Stimulated activated CD8-positive, alpha-beta memory T cell treated with anti-CD3 and anti-CD28 coated beads, Interleukin-7, amount 100 ng/mL, for 4 hours (primary cell): Measurements from ENCODE around the gene OR1D5.
A peak's percentile ranks its signal among the peaks of the same experiment; 100 is the strongest.
"Not testable (repeated sequence)": the region's sequence is repeated elsewhere in the genome, so short reads cannot be mapped to it uniquely, and the experiment has no call there.

Source experiments
- DNase-seq, 2 donors: peaks; one replicate each; pipeline ENCODE4 v3.0.0-alpha.2; 2020; ENCODE audit warnings: low read depth in 2 of 2

OR1D5 gene

GRCh38 chr17:3063507-3063906, at the start of gene OR1D5:
OR1D5 (minus strand) TSS chr17:3063607; CDS start chr17:3063607, 0 bp downstream.
- not testable (repeated sequence) for DNase-seq

DNA sequence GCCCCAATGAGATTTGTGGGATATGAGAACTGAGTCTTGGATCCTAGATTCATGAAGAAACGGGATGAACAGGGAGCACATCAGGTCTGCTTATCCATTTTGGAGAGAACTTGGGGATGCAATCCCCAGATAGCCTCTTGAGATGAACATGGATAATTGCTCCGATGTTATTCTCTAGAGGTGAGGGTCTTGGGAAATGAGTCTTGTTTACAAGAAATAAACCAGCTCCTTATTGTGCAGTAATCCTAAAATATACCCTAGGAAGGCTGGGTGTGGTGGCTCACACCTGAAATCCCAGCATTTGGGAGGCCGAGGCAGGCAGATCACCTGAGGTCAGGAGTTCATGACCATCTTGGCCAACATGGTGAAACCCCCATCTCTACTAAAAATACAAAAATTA, 40.9 kb upstream of the OR1D5 start, which contains the start of gene OR1D2:
Gene OR1D2 (minus strand): TSS at position 101 of the 400 bp plus-strand sequence. CDS start 11,426 bp downstream, outside the sequence.
- DNase-seq, result no peak

GRCh38 chr17:3073850-3074249, 10.4 kb upstream of the OR1D5 start:
- not testable (repeated sequence) for DNase-seq

DNA sequence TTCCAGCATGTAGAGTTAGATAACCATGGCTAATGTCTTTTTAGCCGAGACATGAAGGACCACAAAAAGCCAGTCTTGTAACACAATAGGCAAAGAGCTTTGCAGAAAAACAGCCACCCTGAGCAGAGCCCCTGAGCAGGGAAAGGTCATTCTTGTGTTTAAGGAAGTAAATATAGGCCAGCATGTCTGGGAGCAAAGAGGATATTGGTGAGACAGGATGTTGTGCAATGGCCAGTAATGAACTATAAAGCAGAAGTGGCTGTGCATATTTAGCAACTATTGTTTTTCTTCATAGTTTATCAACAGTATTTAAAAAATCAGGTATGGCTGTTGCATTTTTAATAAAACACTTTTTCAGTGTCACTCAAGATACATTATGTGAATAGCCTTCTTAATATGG, 1.8 kb upstream of the OR1D5 start:
- not testable (repeated sequence) for DNase-seq

- DNase-seq, result not testable (repeated sequence)
These were observed 506 bp downstream of the OR1D5 start for GRCh38 chr17:3062824-3063377.

DNA sequence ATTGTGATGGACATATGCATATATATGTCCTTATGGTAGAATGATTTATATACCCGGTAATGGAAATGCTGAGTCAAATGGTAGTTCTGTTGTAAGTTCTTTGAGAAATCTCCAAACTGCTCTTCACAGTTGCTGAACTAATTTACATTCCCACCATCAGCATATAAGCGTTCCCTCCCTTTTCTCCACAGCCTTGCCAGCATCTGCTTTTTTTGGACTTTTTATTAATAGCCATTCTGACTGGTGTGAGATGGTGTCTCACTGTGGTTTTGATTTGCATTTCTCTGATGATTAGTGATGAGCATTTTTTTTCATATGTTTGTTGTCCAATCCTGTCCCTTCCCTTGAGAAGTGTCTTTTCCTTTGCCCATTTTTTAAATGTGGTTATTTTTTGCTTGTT, 8.5 kb downstream of the OR1D5 start:
- not testable (repeated sequence) for DNase-seq

DNA sequence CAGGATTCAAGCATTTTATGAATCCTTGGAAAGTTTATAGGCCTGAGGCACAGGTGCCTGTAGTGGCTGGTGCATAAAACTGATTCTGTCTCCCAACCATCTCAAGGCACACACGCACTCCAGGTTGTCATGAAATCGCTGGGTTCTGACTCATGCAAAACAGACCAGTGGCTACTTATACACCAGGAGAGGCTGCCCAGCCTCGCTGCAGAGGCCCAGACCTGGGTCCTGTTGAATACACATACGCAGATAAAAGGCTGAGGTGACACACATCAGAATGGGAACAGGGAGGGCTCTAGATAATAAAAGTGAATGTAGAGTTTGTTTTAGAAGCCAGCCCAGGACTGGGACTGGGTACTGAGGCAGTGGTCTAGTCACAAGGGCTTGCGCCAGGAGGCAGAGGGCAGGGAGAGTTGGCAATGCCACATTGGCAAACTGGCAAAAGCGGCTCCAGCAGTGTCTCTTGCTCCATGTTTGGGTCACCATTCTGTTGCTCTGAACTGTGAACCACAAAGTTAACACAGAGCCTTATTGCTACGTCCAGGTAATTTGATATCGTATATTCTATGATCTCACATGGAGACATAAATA, 13.6 kb downstream of the OR1D5 start:
- no peak for DNase-seq

DNA sequence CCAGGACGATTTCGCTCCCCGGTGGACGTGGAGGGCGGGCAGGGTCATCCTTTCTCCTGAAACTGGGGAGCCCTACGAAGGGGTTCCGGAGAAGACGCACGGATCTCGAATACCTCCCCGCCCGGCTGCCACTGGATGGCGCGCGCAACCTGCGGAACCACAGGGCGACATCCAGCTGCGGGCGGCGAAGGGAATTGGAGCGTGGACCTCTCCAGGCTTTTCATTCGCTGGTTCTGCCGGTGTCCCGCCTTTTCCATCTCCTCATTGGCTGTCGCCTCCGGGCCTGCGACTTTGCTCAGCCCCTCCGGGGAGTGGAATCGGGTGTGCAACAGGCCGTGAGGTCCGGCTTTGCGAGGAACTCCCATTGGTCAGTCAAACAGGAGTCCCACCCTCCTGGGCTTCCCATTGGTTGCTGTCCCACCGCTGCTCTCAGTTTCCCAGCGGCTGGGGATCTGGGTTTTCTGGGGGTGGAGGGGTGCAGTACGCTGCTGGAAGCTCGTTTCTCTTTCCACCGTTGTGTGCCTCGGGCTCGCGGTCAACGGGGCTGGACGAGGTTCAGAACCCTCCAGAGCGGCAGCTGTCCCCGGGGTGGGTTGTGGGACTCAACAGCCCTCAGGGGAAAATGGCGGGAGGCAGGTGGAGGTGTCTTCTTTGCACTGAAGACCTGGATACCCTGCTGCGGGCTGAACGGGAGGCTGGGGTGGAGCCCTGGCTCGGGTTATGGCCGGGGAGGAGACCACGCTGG, 14.5 kb downstream of the OR1D5 start:
- peak; percentile 87 to 88 for DNase-seq

GRCh38 chr17:3046753-3047152, 16.7 kb downstream of the OR1D5 start:
- no peak for DNase-seq

GRCh38 chr17:3043737-3044365, 19.6 kb downstream of the OR1D5 start:
- DNase-seq, result no peak

DNA sequence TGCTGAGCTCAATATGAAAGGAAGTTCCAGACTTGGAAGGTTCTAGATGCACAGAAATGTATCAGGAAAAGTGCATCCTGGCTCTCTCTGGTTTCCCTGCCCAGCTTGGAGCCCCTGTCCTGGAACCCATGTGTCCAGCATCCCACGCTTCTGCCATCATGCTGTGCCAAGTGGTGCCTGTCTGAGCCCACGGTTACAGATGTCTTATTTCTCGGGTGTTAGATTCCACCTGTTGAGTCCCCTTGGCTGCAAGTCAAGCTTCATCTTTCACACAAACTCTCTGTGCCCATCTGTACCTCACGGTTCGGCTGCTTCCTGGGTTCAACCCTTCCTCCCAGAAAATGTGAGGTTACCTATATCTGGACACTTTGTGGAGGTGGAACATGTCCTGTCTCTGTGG, 22.5 kb downstream of the OR1D5 start:
- DNase-seq, result no peak

DNA sequence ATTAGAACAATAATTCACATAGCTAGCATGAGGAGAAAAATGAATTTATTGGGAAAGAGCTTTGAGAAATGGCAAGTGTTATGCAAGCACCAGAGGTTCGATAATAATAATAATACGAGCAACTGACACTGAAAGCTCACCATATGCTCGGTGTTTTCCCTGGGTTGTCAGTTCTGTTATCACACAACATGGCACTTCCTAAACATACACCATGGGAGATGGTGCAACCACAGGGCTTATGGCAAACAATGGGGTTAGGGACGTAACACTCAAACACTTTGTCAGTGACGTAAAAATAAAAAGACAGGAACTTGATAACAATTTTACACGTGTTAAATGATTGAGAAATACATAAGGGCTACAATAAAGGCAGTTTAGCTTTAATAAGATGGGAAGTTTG, 23.7 kb downstream of the OR1D5 start:
- DNase-seq, result no peak

GRCh38 chr17:3038941-3039340, 24.5 kb downstream of the OR1D5 start:
- DNase-seq, result no peak

DNA sequence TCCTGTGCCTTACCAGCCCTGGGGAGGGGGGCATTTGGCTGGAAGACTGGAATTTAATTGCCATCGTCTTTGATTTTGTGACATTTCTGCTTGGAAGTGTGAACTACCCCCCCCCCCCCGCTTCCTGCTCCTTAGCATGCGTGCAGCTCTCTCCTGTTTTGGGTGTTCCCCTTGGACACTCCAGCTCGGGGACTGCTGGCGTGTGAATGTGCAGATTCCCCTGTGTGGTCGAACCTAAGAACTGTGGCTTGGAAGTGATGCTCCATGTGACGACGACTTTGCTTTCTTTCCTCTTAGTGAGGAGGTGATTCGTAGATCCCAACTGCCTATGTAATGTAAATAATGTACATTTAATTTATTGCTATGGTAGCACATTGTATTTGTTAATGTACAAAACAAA, 26.1 kb downstream of the OR1D5 start:
- no peak for DNase-seq

- no peak for DNase-seq
These were observed 26.6 kb downstream of the OR1D5 start for GRCh38 chr17:3036800-3037199.

DNA sequence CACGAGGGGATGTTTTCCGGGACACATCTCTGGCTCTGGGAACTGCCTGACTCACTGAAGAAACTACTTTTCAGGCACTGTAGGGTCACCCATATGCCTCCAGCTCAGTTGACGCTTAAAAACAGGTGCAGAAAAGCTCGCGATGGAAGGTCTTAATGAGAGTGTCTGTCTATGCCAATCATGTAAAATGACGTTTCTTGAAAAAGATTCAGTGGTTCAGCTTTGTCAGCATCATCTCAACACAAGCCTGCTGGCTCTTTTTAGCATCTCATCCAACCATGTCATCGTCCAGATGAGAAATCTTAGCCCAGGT, 27.5 kb downstream of the OR1D5 start:
- no peak for DNase-seq

DNA sequence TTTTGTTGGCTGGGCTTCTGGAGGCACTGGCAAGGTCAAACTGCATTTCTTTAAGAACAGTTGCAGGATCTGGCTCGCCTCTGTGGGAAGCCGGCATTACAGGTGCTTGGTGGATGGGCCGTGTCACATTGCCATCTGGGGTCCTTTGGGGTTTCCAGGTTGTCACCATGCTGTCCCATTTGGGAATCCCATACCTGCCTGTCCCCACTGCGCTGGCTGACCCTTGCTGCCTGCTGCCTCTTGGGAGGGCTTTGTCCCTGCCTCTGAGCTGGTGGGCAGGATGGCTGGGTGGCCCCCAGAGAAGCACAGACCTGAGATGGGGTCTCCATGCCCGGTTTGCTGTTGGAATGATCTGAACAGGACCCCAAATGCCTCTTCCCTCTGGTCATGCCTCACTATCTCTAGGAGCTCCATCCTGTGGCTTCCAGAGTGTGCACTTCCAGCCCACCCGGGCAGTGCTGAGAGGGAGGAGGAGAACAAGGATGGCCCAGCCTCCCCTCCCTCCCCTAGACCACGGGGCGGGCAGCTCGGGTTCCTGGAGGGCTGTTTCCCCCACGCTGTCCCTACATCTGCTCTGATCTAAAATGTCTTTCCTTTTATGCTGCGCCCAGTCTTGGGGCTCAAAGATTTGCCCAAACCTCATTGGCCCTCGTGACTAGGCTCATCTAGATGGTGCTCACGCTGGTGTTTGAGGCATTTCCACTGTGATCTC, 28.0 kb downstream of the OR1D5 start:
- DNase-seq, result no peak

DNA sequence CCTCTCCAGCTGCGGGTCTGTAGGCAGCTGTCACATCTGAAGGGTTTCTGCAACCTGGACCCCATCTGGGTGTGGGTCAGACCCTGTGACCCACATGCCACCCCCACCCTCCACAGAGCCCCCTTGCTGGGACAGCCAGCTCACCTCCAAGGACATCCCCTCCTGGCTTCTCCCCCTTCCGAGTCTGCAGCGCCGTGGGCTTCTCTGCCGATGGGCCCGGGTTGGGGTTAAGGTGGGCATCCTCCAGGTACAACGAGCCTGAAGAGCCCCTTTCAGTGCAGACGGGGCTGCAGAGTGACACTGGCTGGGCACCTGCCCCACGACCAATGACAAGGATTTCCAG, 28.9 kb downstream of the OR1D5 start:
- no peak for DNase-seq

- no peak for DNase-seq
These were observed 29.4 kb downstream of the OR1D5 start for GRCh38 chr17:3033741-3034577.

DNA sequence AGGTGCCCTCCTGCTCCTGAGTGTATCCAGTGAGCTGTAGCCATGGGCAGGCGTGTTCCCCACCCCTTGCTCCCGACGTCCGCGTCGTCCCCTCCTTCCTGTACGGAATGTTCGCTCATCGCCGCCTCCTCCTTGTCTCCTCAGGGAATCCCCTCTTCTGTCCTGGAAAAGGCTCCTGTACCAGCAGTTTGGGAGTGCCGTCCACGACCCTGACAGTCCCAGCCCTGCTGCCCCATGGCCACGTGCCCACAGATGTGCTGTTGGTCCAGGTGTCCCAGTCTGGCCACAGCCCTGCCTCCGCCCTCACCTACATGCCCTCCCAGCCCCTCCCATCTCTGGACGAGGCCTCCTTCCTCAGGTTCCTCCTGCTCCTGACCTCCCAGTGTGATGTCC, 30.2 kb downstream of the OR1D5 start:
- no peak for DNase-seq
